DND-41 (cell line): ENCODE results near the gene BUD13.

Experiments used
- EZH2 ChIP-seq: IDR thresholded peaks from 3 replicates; pipeline ENCODE4 v1.6.1; 2012; ENCODE audit warnings: borderline replicate concordance, low read depth, mild to moderate bottlenecking, moderate library complexity, low read length, inconsistent platforms; ENCODE audit not compliant: severe bottlenecking
- TF ChIP-seq, protein P1 (sequence below): IDR thresholded peaks from 2 replicates; pipeline ENCODE4 v1.5.1; 2012; ENCODE audit warnings: borderline replicate concordance, low read length, moderate library complexity, mild to moderate bottlenecking; ENCODE audit not compliant: poor library complexity, severe bottlenecking; ENCODE audit errors: extremely low read depth

GRCh38 chr11:116712428-116712827, 60.4 kb downstream of the BUD13 start:
- TF ChIP-seq, protein P1, sequence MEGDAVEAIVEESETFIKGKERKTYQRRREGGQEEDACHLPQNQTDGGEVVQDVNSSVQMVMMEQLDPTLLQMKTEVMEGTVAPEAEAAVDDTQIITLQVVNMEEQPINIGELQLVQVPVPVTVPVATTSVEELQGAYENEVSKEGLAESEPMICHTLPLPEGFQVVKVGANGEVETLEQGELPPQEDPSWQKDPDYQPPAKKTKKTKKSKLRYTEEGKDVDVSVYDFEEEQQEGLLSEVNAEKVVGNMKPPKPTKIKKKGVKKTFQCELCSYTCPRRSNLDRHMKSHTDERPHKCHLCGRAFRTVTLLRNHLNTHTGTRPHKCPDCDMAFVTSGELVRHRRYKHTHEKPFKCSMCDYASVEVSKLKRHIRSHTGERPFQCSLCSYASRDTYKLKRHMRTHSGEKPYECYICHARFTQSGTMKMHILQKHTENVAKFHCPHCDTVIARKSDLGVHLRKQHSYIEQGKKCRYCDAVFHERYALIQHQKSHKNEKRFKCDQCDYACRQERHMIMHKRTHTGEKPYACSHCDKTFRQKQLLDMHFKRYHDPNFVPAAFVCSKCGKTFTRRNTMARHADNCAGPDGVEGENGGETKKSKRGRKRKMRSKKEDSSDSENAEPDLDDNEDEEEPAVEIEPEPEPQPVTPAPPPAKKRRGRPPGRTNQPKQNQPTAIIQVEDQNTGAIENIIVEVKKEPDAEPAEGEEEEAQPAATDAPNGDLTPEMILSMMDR = no peak
- TF ChIP-seq EZH2 = no peak
